Stimulated activated CD8-positive, alpha-beta memory T cell treated with anti-CD3 and anti-CD28 coated beads, Interleukin-7, amount 100 ng/mL, for 48 hours (primary cell): ENCODE data around the gene SLC37A1.
A peak's percentile ranks its signal among the peaks of the same experiment; 100 is the strongest.

ENCODE experiments used
- DNase-seq, 2 donors: peaks; one replicate each; pipeline ENCODE4 v3.0.0-alpha.2; 2020; ENCODE audit warnings: low read depth in 1 of 2; ENCODE audit errors: extremely low read depth in 1 of 2

Gene SLC37A1

GRCh38 chr21:42525676-42526378 lies 12.2 kb downstream of the SLC37A1 start:
- no peak for DNase-seq

DNA sequence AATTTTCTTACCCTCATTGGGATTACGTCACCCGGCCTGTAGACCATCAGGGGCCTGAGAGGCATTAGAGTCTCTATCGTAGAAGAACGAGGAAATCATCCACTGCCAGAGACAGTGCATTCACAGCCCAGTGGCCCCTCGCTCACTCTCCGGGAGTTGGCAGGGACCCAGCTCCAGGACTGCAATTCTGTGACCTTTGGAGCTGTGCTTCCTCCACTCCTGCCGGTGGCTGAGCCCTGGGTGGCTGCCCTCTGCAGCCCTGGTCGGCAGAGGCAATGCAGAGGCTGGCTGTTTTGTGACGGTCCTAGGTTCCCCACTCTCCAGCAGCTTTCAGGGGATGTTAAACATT lies 12.7 kb downstream of the SLC37A1 start:
- DNase-seq, result no peak

- DNase-seq, result no peak
These were observed 13.5 kb downstream of the SLC37A1 start for GRCh38 chr21:42527127-42527488.

DNA sequence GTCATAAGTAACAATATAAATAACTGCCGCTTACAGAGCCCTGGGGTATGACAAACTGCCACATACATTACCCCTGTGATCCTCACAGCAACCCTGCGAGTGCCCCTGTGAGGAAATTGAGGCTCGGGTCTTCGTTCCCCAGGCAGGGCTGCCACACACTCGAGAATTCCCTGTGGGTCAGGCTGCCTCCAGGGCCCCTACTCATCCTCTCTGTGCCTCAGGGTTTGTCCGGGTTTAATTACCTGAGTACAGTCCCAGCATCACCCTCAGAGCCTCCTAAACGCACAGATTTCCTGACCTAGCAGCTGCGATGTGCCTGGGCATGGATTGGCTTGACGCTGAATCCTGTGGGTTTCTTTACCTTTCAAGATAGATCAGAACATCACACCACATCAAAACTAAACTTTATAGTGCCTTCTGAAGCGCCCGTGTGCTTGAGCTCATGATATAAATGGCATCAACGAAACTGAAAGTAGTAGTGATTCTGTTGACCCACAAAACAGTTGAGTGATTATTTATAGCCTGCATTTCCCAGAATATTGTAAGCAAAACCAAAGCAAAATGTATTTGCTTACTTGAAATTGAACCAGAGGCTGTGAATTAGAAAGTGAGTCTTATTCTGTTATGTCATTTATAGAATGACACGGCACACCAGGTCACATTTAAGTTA lies 14.0 kb downstream of the SLC37A1 start:
- DNase-seq, result peak in 1 of 2 donors; percentile 41

- no peak for DNase-seq
These were observed 16.5 kb downstream of the SLC37A1 start for GRCh38 chr21:42530167-42530518.

GRCh38 chr21:42531771-42532170 lies 18.1 kb downstream of the SLC37A1 start:
- no peak for DNase-seq

DNA sequence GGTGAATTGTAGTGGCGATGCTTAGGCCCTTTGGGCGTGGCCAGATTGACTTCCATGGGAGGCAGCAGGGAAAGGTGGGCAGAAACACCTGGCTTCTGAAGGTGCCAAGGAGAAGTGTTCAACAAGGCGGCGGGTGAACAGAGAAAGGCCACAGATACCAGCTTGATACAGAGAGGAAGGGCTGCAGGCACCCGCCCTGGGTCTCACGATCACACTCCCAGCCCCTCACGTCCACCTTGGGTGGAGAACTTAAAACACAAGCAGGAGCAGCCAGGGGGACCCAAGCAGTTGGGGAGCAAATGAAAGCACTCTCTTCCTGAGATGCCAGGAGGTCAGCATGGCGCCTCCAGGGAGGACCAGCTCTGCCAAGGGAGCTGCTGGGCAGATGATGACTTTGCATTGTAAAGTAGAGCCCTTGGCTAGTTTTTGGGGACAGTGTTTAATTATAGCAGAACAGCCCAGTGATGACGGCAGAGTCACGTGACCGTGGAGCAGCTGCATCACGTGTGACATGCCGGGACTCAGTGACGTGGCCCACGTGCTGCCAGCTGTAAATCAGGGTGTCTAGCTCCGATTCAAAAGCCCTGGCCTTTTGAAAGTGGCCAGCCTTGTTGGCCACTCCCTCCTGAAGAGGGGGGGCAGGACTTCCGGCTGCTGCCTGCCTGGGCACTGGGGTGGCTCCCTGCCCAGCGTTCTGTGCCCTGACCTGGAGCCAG lies 19.0 kb downstream of the SLC37A1 start:
- no peak for DNase-seq

DNA sequence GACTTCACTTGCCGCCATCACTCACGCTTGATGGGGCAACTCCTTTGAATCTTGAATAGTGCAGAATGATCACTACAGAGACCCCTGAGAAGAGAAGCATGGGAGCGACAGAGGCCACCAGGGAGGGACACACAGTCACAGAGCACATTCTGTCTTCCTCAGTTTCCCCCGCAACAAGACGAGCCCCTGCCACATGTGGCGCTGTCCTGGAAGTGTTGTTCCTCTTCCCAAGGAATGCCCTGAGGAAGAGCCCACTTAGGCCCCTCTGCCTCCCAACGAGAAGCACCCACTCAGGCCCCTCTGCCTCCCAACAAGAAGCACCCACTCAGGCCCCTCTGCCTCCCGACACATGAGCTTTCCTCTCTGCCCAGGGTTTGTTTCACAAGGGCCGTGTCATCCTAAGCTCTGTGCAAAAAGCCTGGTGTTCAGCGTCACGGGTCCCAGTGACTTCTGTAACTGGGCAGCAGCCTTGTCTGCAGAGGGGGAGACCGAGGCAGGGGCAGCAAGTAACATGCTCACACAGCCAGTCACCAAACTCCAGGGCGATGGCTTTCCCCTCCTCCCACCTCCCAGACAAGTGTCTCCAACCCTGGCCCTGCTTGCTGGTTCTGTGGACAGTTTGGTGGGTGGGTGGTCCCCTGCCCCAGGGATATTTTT lies 19.8 kb downstream of the SLC37A1 start:
- DNase-seq, result no peak

GRCh38 chr21:42533963-42534355 lies 20.3 kb downstream of the SLC37A1 start:
- DNase-seq, result no peak

- DNase-seq, result no peak
These were observed 21.0 kb downstream of the SLC37A1 start for GRCh38 chr21:42534421-42535378.

DNA sequence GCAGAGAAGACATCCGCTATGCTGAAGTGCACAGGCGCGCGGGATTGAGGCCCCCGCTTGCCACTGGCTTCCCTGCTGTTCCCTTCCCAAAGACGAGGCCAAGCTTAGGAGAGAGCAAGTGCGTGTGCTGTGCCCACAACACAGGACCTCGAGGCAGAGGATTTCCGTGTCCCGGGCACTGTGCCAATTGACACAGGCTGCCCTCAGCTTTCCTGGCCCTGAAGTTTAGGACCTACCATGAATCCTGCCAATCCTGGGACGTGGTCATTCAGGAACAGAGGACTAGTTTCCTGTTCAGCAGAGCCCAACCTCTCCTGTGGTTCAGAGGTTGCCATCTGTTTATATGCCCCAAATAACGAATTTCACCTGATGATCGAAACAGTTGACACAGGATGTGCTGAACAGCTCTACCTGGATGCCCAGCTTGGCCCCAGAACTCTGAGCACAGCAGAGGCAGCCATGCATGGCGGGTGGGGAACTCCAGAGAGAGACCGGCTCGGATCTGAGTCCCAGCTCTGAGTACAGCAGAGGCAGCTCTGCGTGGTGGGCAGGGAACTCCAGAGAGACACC lies 22.0 kb downstream of the SLC37A1 start:
- DNase-seq, result no peak

GRCh38 chr21:42536601-42537000 lies 22.9 kb downstream of the SLC37A1 start:
- DNase-seq, result no peak

- DNase-seq, result no peak
These were observed 23.6 kb downstream of the SLC37A1 start for GRCh38 chr21:42537106-42537742.

DNA sequence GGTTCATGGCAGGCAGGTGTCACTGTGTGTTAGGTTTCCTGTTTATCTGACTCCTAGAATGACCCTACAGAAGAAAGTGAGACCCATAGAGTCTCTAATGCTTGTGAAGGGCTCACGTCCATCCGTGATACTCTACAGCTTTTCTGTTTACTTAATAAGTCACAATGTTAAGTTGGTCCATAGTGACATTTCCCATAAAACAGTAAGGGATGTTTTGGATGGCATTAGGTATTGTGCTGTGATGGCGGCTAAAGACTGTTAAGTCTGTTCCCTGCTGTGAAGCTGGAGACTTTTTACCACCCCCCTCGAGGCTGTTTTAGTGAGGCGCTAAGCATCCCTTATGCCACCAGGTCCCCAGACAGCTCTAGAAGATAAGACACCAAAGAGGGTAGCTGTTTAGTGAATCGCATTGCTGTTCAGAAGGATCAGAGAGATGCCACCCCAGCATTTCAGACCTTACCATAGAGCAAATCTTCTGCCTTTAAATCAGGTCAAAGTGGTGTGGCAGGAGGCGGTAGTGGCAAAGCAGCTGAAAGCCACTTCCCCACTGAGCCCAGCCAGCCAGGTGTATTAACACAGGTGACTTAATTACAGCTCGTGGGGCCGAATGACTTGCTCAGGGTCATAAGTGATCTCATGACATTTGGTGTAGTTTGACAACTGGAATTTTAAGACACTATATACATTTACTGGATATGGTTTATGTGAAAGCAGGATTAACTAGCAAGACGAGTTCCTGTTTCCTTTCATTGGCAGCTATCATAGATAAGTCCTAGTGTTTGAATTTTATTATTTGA lies 25.0 kb downstream of the SLC37A1 start:
- no peak for DNase-seq

DNA sequence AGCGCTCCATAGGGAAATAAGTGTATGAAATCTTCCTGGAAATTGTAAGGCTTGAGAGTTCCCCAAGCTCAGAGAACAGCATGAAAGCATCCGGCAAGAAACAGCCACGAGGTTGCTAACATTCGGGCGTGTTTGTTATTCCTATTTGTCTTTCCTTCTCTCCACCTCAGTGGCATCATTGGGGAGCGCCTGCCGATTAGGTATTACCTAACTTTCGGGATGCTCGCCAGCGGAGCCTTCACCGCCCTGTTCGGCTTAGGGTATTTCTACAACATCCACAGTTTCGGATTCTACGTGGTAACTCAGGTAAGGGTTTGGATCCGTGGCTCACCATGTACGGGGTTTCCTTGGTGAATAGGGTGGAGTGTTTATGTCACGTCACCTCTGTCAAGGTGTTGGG lies 25.7 kb downstream of the SLC37A1 start:
- no peak for DNase-seq

GRCh38 chr21:42539931-42540343 lies 26.3 kb downstream of the SLC37A1 start:
- DNase-seq, result no peak

DNA sequence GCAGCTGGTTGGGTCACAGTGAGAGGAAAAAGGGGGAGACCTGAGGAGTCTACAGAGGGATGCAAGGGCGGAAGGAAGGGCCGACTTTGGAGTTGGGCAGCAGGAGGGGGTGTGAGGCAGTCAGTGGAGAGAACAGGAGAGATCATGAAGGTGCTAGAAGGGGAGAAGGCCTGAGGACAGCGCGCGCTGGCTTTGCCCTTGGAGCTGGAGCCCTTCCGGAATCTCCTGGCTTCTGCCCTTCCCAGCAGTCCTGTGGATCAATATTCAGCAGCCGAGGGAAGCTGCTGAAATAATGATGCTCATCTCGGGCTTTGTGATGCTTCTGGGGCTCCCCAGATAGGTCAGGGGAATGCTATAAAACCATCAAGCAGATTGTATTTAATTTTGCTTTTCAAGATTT lies 26.7 kb downstream of the SLC37A1 start:
- no peak for DNase-seq

DNA sequence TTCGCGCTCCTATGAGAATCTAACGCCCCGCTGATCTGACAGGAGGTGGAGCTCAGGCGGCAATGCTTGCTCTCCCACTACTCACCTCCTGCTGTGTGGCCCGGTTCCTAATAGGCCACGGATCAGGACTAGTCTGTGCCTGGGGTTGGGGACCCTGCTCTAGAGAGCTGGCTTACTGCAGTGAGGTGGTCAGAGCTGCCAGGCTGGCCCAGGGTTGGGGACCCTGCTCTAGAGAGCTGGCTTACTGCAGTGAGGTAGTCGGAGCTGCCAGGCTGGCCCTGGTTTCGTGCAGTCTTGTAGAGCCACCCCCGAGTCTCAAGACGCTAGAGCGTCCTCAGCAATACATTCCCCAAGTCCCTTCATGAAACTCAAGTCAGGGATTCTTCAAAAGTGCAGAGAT lies 27.5 kb downstream of the SLC37A1 start:
- DNase-seq, result no peak

GRCh38 chr21:42541618-42542017 lies 28.0 kb downstream of the SLC37A1 start:
- DNase-seq, result no peak
